HG02678 (cell line): ENCODE measurements around the gene RABGGTA.
"Not testable (repeated sequence)": the region's sequence is repeated elsewhere in the genome, so short reads cannot be mapped to it uniquely, and the experiment has no call there.

Experiments used
- ATAC-seq: cut with Tn5 transposase; IDR thresholded peaks from one replicate; pipeline ENCODE4 v1.9.1; 2021; ENCODE audit warnings: mild to moderate bottlenecking, moderate library complexity; ENCODE audit not compliant: unreplicated experiment

RABGGTA gene

DNA sequence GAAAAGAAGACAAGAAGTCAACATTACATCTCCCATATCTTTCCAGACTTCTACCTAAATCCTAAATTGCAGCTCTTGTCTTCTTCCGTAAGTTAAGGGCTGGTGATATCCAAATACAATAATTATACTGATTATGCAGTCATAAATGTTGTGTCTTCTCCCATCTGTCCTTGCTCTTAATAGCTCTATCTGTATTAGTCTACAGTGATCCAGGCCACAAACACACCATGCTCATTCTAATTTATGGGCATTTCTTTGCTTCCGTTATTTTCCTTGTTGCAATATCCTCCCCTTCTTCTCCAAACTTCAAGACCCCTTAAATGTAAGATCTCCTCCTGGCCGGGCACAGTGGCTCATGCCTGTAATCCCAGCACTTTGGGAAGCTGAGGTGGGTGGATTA, 51.9 kb downstream of the RABGGTA start:
- ATAC-seq, result no peak

DNA sequence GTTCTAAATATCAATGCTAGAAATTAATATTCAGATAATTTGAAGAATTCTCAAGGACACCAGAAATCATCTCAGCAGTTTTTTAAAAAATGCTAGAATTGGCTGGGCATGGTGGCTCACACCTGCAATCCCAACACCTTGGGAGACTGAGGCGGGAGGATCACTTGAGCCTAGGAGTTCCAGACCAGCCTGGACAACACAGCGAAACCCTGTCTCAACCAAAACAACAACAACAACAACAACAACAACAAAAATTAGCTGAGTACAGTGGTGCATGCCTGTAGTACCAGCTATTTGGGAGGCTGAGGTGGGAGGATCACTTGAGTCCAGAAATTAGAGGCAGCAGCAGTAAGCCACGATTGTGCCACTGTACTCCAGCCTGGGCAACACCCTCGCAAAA, 52.3 kb downstream of the RABGGTA start:
- no peak for ATAC-seq

DNA sequence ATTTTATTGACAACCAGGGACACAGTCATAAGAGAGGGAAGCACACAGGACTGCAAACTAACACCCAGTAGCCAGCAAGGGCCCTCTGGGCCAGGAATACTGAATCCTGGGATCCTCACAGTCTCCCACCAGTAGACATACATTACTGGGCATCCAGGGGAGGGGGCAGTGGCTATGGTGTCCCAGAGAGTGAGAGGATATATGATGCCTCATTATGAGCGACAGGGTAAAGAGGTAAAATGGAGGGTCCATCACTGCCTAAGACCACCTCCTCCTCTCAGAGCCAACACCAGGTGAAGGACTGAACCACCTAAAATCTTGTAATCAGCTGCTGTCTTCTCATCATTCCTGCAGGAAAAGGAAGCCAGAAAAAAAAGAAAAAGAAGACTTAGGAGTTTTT, 54.5 kb downstream of the RABGGTA start:
- not testable (repeated sequence) for ATAC-seq

DNA sequence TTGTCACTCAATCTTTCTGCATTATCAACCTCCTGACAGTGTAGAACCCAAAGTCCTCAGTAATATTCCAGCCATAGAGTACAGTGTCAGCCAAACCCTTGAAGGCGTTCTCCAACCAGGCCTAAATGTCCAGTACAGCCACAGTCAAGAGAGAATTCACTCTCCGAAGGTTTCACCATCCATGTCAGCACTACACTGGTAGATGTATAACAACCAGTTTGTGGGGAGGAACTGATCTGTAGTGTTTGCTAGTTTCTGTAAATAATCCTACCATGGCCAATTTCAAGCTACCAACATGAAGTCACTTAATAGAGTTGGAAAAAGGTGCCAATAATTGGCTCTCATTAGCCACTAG, 55.1 kb downstream of the RABGGTA start:
- ATAC-seq, result no peak
